Activated CD8-positive, alpha-beta memory T cell treated with anti-CD3 and anti-CD28 coated beads for 48 hours (primary cell): ENCODE results near the gene WIPF3.
"Not testable (repeated sequence)": the region's sequence is repeated elsewhere in the genome, so short reads cannot be mapped to it uniquely, and the experiment has no call there.

ENCODE experiments used
- DNase-seq, 3 experiments: peaks; one replicate each; pipeline ENCODE4 v3.0.0-alpha.2; 2020; ENCODE audit warnings: low read depth in 2 of 3, low spot score in 2 of 3

Gene WIPF3

GRCh38 chr7:29878081-29878688 is 71.9 kb downstream of the WIPF3 start:
- DNase-seq = no peak

- no peak for DNase-seq
Measured at GRCh38 chr7:29879609-29880008, 73.3 kb downstream of the WIPF3 start.

- no peak for DNase-seq
Measured at GRCh38 chr7:29881724-29882123, 75.4 kb downstream of the WIPF3 start.

GRCh38 chr7:29882481-29882880 is 76.2 kb downstream of the WIPF3 start:
- DNase-seq = no peak

- no peak for DNase-seq
Measured at GRCh38 chr7:29883462-29884398, 77.4 kb downstream of the WIPF3 start.

GRCh38 chr7:29884399-29885272 is 78.3 kb downstream of the WIPF3 start:
- no peak for DNase-seq

GRCh38 chr7:29885626-29886025 is 79.3 kb downstream of the WIPF3 start:
- DNase-seq = no peak

GRCh38 chr7:29886827-29887226 is 80.5 kb downstream of the WIPF3 start:
- DNase-seq = no peak

- DNase-seq = no peak
Measured at GRCh38 chr7:29888006-29888405, 81.7 kb downstream of the WIPF3 start.

GRCh38 chr7:29889288-29889687 is 83.0 kb downstream of the WIPF3 start:
- no peak for DNase-seq

GRCh38 chr7:29890251-29890650 is 83.9 kb downstream of the WIPF3 start:
- no peak for DNase-seq

GRCh38 chr7:29890786-29891185 is 84.5 kb downstream of the WIPF3 start:
- DNase-seq = not testable (repeated sequence)

GRCh38 chr7:29891766-29892165 is 85.5 kb downstream of the WIPF3 start:
- DNase-seq = no peak

- DNase-seq = no peak
Measured at GRCh38 chr7:29892231-29892630, 85.9 kb downstream of the WIPF3 start.

- DNase-seq = no peak
Measured at GRCh38 chr7:29893351-29893965, 87.2 kb downstream of the WIPF3 start.

- DNase-seq = no peak
Measured at GRCh38 chr7:29894256-29894655, 87.9 kb downstream of the WIPF3 start.

GRCh38 chr7:29895559-29895958 is 89.3 kb downstream of the WIPF3 start:
- no peak for DNase-seq

GRCh38 chr7:29896685-29897411 is 90.5 kb downstream of the WIPF3 start:
- no peak for DNase-seq

GRCh38 chr7:29898301-29898700 is 92.0 kb downstream of the WIPF3 start:
- DNase-seq = no peak

- DNase-seq = no peak
Measured at GRCh38 chr7:29900745-29901144, 94.4 kb downstream of the WIPF3 start.
